Activated CD8-positive, alpha-beta memory T cell treated with anti-CD3 and anti-CD28 coated beads, Interleukin-2, amount 50 U/mL, for 48 hours (primary cell): Measurements from ENCODE around the gene VPS29.
A peak's percentile ranks its signal among the peaks of the same experiment; 100 is the strongest.
"Not testable (repeated sequence)": the region's sequence is repeated elsewhere in the genome, so short reads cannot be mapped to it uniquely, and the experiment has no call there.

ENCODE experiments used
- DNase-seq: peaks from one replicate; pipeline ENCODE4 v3.0.0-alpha.2; 2020

VPS29 gene

GRCh38 chr12:110501752-110502738 lies at the start of gene VPS29, which contains the start of gene RAD9B:
Gene VPS29, minus strand, starts transcription at chr12:110502111. Its CDS starts 60 bp downstream, at chr12:110502051.
Gene RAD9B, plus strand, starts transcription at chr12:110502331. Its CDS starts 7 bp downstream, at chr12:110502338.
- DNase-seq, result peak; percentile 99

GRCh38 chr12:110550981-110551380 lies 49.1 kb upstream of the VPS29 start:
- DNase-seq, result no peak

- DNase-seq, result no peak
Measured at GRCh38 chr12:110549716-110550115, 47.8 kb upstream of the VPS29 start.

- DNase-seq, result no peak
Measured at GRCh38 chr12:110548678-110549077, 46.8 kb upstream of the VPS29 start.

- DNase-seq, result no peak
Measured at GRCh38 chr12:110547090-110547489, 45.2 kb upstream of the VPS29 start.

GRCh38 chr12:110546339-110546738 lies 44.4 kb upstream of the VPS29 start:
- no peak for DNase-seq

- DNase-seq, result no peak
Measured at GRCh38 chr12:110545812-110546211, 43.9 kb upstream of the VPS29 start.

GRCh38 chr12:110545259-110545658 lies 43.3 kb upstream of the VPS29 start:
- not testable (repeated sequence) for DNase-seq

- no peak for DNase-seq
Measured at GRCh38 chr12:110543965-110544364, 42.1 kb upstream of the VPS29 start.

GRCh38 chr12:110543252-110543959 lies 41.5 kb upstream of the VPS29 start:
- DNase-seq, result no peak

GRCh38 chr12:110540048-110540447 lies 38.1 kb upstream of the VPS29 start:
- DNase-seq, result no peak

- no peak for DNase-seq
Measured at GRCh38 chr12:110538869-110539622, 37.1 kb upstream of the VPS29 start.

GRCh38 chr12:110537605-110538409 lies 35.9 kb upstream of the VPS29 start:
- DNase-seq, result no peak

- no peak for DNase-seq
Measured at GRCh38 chr12:110536834-110537604, 35.1 kb upstream of the VPS29 start.

- DNase-seq, result no peak
Measured at GRCh38 chr12:110534811-110535210, 32.9 kb upstream of the VPS29 start.

- no peak for DNase-seq
Measured at GRCh38 chr12:110533607-110534006, 31.7 kb upstream of the VPS29 start.

- no peak for DNase-seq
Measured at GRCh38 chr12:110532644-110533043, 30.7 kb upstream of the VPS29 start.

GRCh38 chr12:110531741-110532333 lies 29.9 kb upstream of the VPS29 start:
- DNase-seq, result no peak

GRCh38 chr12:110530511-110530910 lies 28.6 kb upstream of the VPS29 start:
- DNase-seq, result no peak

GRCh38 chr12:110528277-110528839 lies 26.4 kb upstream of the VPS29 start:
- no peak for DNase-seq
